Neuronal stem cell (in vitro differentiated cells): Measurements from ENCODE around the gene CIT.

Experiments used
- DNase-seq: peaks from one replicate; pipeline ENCODE4 v3.0.0-alpha.2; 2013; ENCODE audit warnings: low spot score
- H2AFZ ChIP-seq: one replicate; pipeline ENCODE4 v1.6.1; 2013; ENCODE audit warnings: mild to moderate bottlenecking, low read length, inconsistent platforms
- H2AK5ac ChIP-seq: 2 replicates; pipeline ENCODE4 v1.6.1; 2013; ENCODE audit warnings: low read depth, mild to moderate bottlenecking, inconsistent platforms, low read length, moderate library complexity, mixed read lengths
- H2BK120ac ChIP-seq: 2 replicates; pipeline ENCODE4 v1.6.1; 2013; ENCODE audit warnings: low read depth, mild to moderate bottlenecking, inconsistent platforms, low read length, moderate library complexity, mixed read lengths
- H2BK12ac ChIP-seq: one replicate; pipeline ENCODE4 v1.6.1; 2013; ENCODE audit warnings: low read length, inconsistent platforms
- H2BK15ac ChIP-seq: 2 replicates; pipeline ENCODE4 v1.6.1; 2013; ENCODE audit warnings: mild to moderate bottlenecking, low read length, inconsistent platforms, mixed read lengths
- H2BK5ac ChIP-seq: one replicate; pipeline ENCODE4 v1.6.1; 2013; ENCODE audit warnings: inconsistent platforms, mild to moderate bottlenecking, low read length, moderate library complexity
- H3K14ac ChIP-seq: one replicate; pipeline ENCODE4 v1.6.1; 2013; ENCODE audit warnings: low read length, inconsistent platforms
- H3K18ac ChIP-seq: 2 replicates; pipeline ENCODE4 v1.6.1; 2013; ENCODE audit warnings: low read length, inconsistent platforms
- H3K23ac ChIP-seq: 2 replicates; pipeline ENCODE4 v1.6.1; 2013; ENCODE audit warnings: low read depth, mild to moderate bottlenecking, mixed read lengths, low read length, inconsistent platforms; ENCODE audit not compliant: poor library complexity
- H3K27ac ChIP-seq: replicated peaks from 3 replicates; pipeline ENCODE4 v1.5.1; 2013; ENCODE audit warnings: low read length, inconsistent platforms
- H3K27me3 ChIP-seq, 3 experiments: 2 replicates each; pipeline ENCODE4 v1.6.1; 2013; ENCODE audit warnings: low read length in 3 of 3, mild to moderate bottlenecking in 2 of 3, inconsistent platforms in 1 of 3, low read depth in 1 of 3, mixed read lengths in 1 of 3, moderate library complexity in 1 of 3; ENCODE audit not compliant: control insufficient read depth in 3 of 3, insufficient read depth in 3 of 3
- H3K36me3 ChIP-seq, 2 donors: replicated peaks in 1 of 2; 2 replicates each; pipeline ENCODE4 v1.6.1; 2013; ENCODE audit warnings: low read length in 2 of 2; ENCODE audit not compliant: control insufficient read depth in 2 of 2, insufficient read depth in 2 of 2
- H3K4ac ChIP-seq: 2 replicates; pipeline ENCODE4 v1.6.1; 2013; ENCODE audit warnings: inconsistent platforms, mild to moderate bottlenecking, low read length, moderate library complexity
- H3K4me1 ChIP-seq, 2 donors: 1 replicate in 1 of 2; 2 replicates in 1 of 2; pipeline ENCODE4 v1.6.1; 2013; ENCODE audit warnings: low read length in 2 of 2, low read depth in 1 of 2; ENCODE audit not compliant: control insufficient read depth in 2 of 2, insufficient read depth in 1 of 2
- H3K4me2 ChIP-seq: one replicate; pipeline ENCODE4 v1.6.1; 2013; ENCODE audit warnings: mild to moderate bottlenecking, low read length, inconsistent platforms; ENCODE audit not compliant: insufficient read depth, poor library complexity, severe bottlenecking
- H3K4me3 ChIP-seq, 2 donors: 2 replicates each; pipeline ENCODE4 v1.5.1; 2013; ENCODE audit warnings: low read length in 2 of 2, mild to moderate bottlenecking in 2 of 2, inconsistent platforms in 1 of 2, moderate library complexity in 1 of 2
- H3K79me1 ChIP-seq: one replicate; pipeline ENCODE4 v1.6.1; 2013; ENCODE audit warnings: low read depth, mild to moderate bottlenecking, inconsistent platforms, low read length, moderate library complexity
- H3K9ac ChIP-seq: one replicate; pipeline ENCODE4 v1.6.1; 2013; ENCODE audit warnings: mild to moderate bottlenecking, low read depth, low read length, inconsistent platforms; ENCODE audit not compliant: poor library complexity
- H3K9me3 ChIP-seq, 2 donors: replicated peaks in 1 of 2; 2 replicates each; pipeline versions ENCODE3 to v1.6.1; 2013; ENCODE audit warnings: low read length in 2 of 2, mild to moderate bottlenecking in 2 of 2, inconsistent platforms in 1 of 2, low read depth in 1 of 2, mixed read lengths in 1 of 2, moderate library complexity in 1 of 2; ENCODE audit not compliant: control insufficient read depth in 2 of 2, insufficient read depth in 1 of 2
- H4K8ac ChIP-seq: one replicate; pipeline ENCODE4 v1.6.1; 2013; ENCODE audit warnings: low read depth, mild to moderate bottlenecking, inconsistent platforms, low read length, moderate library complexity
- H4K91ac ChIP-seq: one replicate; pipeline ENCODE4 v1.6.1; 2013; ENCODE audit warnings: low read length, low read depth, mild to moderate bottlenecking, inconsistent platforms; ENCODE audit not compliant: poor library complexity
- WGBS, 2 donors: extraction: QIAGEN DNeasy Blood & Tissue Kit; methylation state at CpG; one replicate each; pipeline ENCODE4 v1.1.7; 2013; ENCODE audit warnings: missing lambda C conversion rate in 2 of 2, mixed read lengths in 1 of 2; ENCODE audit not compliant: insufficient read length in 2 of 2, insufficient replicate concordance in 1 of 2; ENCODE audit errors: extremely low coverage in 2 of 2; 5-methylcytosine and 5-hydroxymethylcytosine counted together

Gene CIT

DNA sequence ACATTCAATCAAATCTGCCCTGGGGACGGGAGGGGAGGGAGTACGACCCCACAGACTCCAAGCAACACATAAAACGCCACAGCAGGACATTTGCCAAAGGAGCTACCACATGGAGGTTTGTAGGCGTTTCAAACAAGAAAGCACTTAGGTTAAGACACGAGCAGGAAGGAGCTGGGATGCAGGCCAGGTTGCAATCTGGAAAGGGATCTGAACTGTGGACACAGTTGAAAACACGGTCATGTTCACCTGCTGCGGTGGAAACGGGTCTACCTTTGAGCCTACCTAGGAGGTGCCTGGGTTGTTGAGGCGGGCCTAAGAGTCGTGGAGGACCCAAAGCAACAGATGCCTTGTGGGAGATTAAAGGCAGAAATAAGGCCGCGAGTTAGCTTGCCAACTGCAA, 190.8 kb downstream of the CIT start:
- no peaks in the 10 kb centered on the region for H3K9me3 ChIP-seq
- H3K4ac ChIP-seq, result no peak overlapping the region
- no peaks in the 10 kb centered on the region for H3K4me1 ChIP-seq
- no peak overlapping the region for H3K4me2 ChIP-seq
- no peak overlapping the region for H3K14ac ChIP-seq
- peaks cover 32 to 69% of the 10 kb centered on the region in 2 donors for H3K36me3 ChIP-seq
- H2BK120ac ChIP-seq, result no peak overlapping the region
- no peak overlapping the region for H3K4me3 ChIP-seq
- H3K27me3 ChIP-seq, result no peaks in the 10 kb centered on the region
- no peak overlapping the region for H3K23ac ChIP-seq
- no peak overlapping the region for H2BK12ac ChIP-seq
- H2BK15ac ChIP-seq, result no peak overlapping the region
- H4K91ac ChIP-seq, result no peak overlapping the region
- WGBS, 2 donors, result no CpG with 5 or more reads among the region's 12 CpGs
- H2BK5ac ChIP-seq, result no peak overlapping the region
- no peaks in the 10 kb centered on the region for H3K79me1 ChIP-seq
- no peak for DNase-seq
- no peak overlapping the region for H3K18ac ChIP-seq
- no peak overlapping the region for H3K9ac ChIP-seq
- no peak overlapping the region for H2AFZ ChIP-seq
- H3K27ac ChIP-seq, result no peak overlapping the region
- no peak overlapping the region for H4K8ac ChIP-seq
- no peak overlapping the region for H2AK5ac ChIP-seq

DNA sequence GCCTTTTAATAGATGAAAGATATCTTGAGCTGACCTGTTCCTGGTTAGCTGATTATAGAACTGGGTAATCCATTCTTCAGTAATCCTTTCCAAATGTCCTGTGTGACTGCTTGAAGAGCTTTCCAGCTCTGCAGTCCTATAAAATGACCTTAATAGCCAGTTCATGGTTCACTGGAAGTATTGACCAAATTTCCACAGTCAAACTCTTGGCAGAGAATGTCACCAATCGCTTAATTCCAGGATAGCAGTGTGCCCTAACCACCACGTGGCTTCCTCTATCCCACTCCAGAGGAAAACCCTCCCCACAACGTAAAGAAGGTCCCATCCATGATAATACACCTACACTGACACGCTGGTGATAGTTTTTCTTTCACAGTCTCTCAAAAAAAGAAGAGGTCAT, 191.7 kb downstream of the CIT start:
- no peak overlapping the region for H2BK120ac ChIP-seq
- H2AK5ac ChIP-seq, result no peak overlapping the region
- WGBS, 2 donors, result no CpG with 5 or more reads among the region's 4 CpGs
- H2BK15ac ChIP-seq, result no peak overlapping the region
- no peak overlapping the region for H3K14ac ChIP-seq
- H3K27ac ChIP-seq, result no peak overlapping the region
- H3K27me3 ChIP-seq, result no peaks in the 10 kb centered on the region
- H3K4me3 ChIP-seq, result no peak overlapping the region
- H3K36me3 ChIP-seq, result peaks cover 33 to 72% of the 10 kb centered on the region in 2 donors
- no peak overlapping the region for H3K18ac ChIP-seq
- no peaks in the 10 kb centered on the region for H3K4me1 ChIP-seq
- no peak overlapping the region for H3K4me2 ChIP-seq
- H3K9me3 ChIP-seq, result no peaks in the 10 kb centered on the region
- no peak overlapping the region for H3K4ac ChIP-seq
- H2AFZ ChIP-seq, result no peak overlapping the region
- no peak overlapping the region for H2BK12ac ChIP-seq
- H3K23ac ChIP-seq, result no peak overlapping the region
- no peak overlapping the region for H4K91ac ChIP-seq
- no peaks in the 10 kb centered on the region for H3K79me1 ChIP-seq
- DNase-seq, result no peak
- H4K8ac ChIP-seq, result no peak overlapping the region
- no peak overlapping the region for H3K9ac ChIP-seq
- H2BK5ac ChIP-seq, result no peak overlapping the region

DNA sequence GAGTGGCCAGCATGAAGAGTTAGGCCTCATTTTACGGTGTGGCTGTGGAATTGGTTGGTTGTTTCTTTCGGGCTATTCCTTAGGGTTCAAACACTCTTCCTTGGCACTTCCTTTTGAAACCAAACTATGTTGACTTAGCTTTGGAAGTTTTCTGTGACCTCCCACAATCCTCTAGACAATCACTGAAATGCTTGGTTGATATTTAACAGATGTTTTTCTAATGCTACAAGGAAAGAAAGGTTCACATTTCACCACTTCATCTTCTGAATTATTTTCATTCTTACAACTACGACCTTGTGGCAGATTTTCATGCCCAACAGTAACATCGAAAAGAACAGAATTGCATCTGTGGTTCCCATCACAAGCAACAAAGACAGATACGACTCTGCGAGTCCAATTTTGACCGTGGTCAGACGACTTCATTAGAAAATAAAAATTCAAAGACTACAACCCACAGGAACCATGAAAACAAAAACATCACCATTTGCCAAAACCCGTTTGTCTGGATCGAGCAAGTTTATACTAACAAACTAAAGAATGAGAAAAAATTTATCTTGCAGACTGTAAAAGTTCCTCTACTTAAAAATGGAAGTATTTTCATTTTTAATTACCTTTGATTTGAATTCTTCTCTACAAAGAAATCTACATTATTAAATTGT, 192.3 kb downstream of the CIT start:
- no peak overlapping the region for H3K18ac ChIP-seq
- no peaks in the 10 kb centered on the region for H3K9me3 ChIP-seq
- no peak overlapping the region for H2AK5ac ChIP-seq
- no peak overlapping the region for H2BK12ac ChIP-seq
- DNase-seq, result no peak
- no peak overlapping the region for H3K14ac ChIP-seq
- peaks cover 34 to 72% of the 10 kb centered on the region in 2 donors for H3K36me3 ChIP-seq
- H3K79me1 ChIP-seq, result no peaks in the 10 kb centered on the region
- no peaks in the 10 kb centered on the region for H3K4me1 ChIP-seq
- no peak overlapping the region for H3K4ac ChIP-seq
- H4K8ac ChIP-seq, result no peak overlapping the region
- H2BK15ac ChIP-seq, result no peak overlapping the region
- no peak overlapping the region for H4K91ac ChIP-seq
- H3K23ac ChIP-seq, result no peak overlapping the region
- H3K4me2 ChIP-seq, result no peak overlapping the region
- H3K27me3 ChIP-seq, result no peaks in the 10 kb centered on the region
- no peak overlapping the region for H2BK5ac ChIP-seq
- no peak overlapping the region for H2BK120ac ChIP-seq
- WGBS, 2 donors, result no CpG with 5 or more reads among the region's 10 CpGs
- H3K4me3 ChIP-seq, result no peak overlapping the region
- no peak overlapping the region for H2AFZ ChIP-seq
- no peak overlapping the region for H3K9ac ChIP-seq
- H3K27ac ChIP-seq, result no peak overlapping the region

DNA sequence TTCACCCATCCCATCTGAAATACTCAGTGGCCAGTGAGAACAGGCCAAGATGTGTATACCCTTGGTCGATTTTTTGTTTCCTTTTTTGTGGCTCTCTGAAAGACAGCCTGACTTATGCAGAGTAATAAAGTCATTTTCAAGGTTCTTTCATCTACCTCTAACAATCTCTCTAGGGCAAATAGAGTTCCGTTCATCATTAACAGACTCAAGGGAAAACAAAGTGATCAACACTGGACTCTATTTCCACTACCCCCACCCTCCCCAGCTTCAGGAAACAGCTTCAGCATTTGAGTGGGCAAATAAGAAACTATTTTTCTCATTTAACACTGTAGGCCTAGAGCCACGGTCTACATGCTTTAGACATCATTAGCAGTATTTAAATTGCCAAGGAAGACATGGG, 193.3 kb downstream of the CIT start:
- Histone ChIP-seq H2AFZ (no peak overlapping the region), H3K4me3 (no peak overlapping the region), H2BK12ac (no peak overlapping the region), H3K9me3 (no peaks in the 10 kb centered on the region), H3K36me3 (peaks cover 38 to 75% of the 10 kb centered on the region in 2 donors), H2BK120ac (no peak overlapping the region), H3K9ac (no peak overlapping the region), H3K79me1 (no peaks in the 10 kb centered on the region), H4K8ac (no peak overlapping the region), H3K18ac (no peak overlapping the region), H3K4me2 (no peak overlapping the region), H3K23ac (no peak overlapping the region), H3K27me3 (no peaks in the 10 kb centered on the region), H3K14ac (no peak overlapping the region), H3K27ac (no peak overlapping the region), H3K4ac (no peak overlapping the region), H4K91ac (no peak overlapping the region), H2BK15ac (no peak overlapping the region), H3K4me1 (no peaks in the 10 kb centered on the region), H2BK5ac (no peak overlapping the region), H2AK5ac (no peak overlapping the region)
- no CpG with 5 or more reads among the region's 3 CpGs for WGBS, 2 donors
- no peak for DNase-seq
